Esophagus squamous epithelium (tissue), 4 donors: ENCODE results near the gene PEX3.

Source experiments
- POLR2A ChIP-seq, 4 donors: fragments of 450-650 bp; IDR thresholded peaks; one replicate each; pipeline ENCODE4 v1.6.1; 2017; ENCODE audit warnings: antibody characterized with exemption in 4 of 4, mild to moderate bottlenecking in 4 of 4, moderate library complexity in 3 of 4
- TF ChIP-seq, protein P1 (sequence below), 6 experiments: fragments of 450-650 bp in 4 of 6; fragments of 200-600 bp in 2 of 6; sonication (generic) in 2 of 6; IDR thresholded peaks; one replicate each; pipeline ENCODE4 v1.5.1; 2016 to 2019; ENCODE audit warnings: antibody characterized with exemption in 6 of 6, mild to moderate bottlenecking in 4 of 6, moderate library complexity in 4 of 6

DNA sequence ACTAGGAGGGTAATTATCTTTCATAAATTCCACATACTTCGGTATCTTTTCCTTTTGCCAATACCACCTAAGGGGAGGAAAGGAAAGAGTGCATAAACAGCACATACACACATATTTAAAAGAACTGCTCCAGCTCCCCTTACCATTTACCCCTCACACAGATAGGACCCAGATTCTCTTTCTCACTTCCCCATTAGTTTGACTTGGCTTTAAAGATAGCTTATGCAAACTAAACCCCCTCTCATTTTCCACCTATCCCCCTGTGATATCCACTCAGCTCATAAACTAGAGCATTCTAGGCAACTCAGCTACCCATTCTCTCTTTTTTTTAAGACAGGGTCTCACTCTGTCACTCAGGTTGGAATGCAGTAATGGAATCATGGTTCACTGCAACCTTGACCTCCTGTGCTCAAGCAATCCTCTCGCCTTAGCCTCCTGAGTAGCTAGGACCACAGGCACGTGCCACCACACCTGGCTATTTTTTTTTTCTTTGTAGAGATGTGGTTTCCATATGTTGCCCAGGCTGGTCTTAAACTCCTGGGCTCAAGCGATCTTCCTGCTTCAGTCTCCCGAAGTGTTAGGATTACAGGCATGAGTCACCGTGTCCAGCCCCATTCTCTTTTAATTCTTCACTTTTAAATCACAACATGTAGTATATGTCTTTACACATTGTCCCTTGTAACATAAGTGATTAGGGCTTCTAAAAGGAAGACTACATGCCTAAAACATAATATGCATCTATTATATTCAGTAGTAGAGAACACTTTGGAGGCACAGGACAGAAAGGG, 56.9 kb downstream of the PEX3 start:
- TF ChIP-seq, protein P1, sequence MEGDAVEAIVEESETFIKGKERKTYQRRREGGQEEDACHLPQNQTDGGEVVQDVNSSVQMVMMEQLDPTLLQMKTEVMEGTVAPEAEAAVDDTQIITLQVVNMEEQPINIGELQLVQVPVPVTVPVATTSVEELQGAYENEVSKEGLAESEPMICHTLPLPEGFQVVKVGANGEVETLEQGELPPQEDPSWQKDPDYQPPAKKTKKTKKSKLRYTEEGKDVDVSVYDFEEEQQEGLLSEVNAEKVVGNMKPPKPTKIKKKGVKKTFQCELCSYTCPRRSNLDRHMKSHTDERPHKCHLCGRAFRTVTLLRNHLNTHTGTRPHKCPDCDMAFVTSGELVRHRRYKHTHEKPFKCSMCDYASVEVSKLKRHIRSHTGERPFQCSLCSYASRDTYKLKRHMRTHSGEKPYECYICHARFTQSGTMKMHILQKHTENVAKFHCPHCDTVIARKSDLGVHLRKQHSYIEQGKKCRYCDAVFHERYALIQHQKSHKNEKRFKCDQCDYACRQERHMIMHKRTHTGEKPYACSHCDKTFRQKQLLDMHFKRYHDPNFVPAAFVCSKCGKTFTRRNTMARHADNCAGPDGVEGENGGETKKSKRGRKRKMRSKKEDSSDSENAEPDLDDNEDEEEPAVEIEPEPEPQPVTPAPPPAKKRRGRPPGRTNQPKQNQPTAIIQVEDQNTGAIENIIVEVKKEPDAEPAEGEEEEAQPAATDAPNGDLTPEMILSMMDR (IDR thresholded peaks at IDR 0.05): no peak
- no peak for TF ChIP-seq POLR2A (IDR thresholded peaks at IDR 0.05)
